NCI-H2107 treated with DMSO at 0.1 percent for 48 hours (cell line): Measurements from ENCODE around the gene TMEM30A.
A peak's percentile ranks its signal among the peaks of the same experiment; 100 is the strongest.

Experiments used
- DNase-seq: peaks from one replicate; lab custom pipeline; 2025; ENCODE audit not compliant: unreplicated experiment; lab: John Stamatoyannopoulos, UW

TMEM30A gene

DNA sequence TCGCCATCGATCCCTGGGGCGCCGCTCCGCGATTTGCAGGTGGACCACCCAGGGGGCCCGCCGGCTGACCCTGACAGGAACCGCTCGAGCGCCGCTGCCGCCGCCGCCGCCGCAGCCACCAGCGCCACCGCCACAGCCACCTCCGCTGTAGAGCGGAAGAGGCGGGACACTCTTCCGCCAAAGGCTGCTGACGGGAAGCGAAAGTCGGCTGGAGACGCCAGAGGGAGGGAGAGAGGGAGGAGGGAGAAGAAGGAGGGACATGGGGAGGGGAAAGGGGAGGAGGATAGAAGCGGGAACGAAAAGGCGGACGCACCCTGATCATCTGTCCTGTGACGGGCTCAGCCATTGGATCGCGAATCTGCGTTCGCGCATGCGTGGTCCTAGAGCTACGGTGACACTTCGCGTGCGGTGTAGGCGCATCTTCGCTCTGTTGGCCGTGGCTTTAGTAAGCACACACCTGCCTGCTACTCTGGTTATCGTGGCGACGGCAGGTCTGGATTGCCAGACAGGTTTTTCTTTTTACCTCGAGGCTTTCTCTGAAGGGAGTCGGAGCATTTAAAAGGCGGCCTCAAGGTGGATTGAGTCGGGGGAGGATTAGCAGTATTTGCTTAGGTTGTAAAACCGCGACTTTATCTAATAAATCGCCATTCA is at the start of gene TMEM30A:
Gene TMEM30A, minus strand, starts transcription at position 161 of the 651 bp plus-strand sequence. Its CDS starts 154 bp downstream, at position 7.
- DNase-seq, result peak; percentile 99

DNA sequence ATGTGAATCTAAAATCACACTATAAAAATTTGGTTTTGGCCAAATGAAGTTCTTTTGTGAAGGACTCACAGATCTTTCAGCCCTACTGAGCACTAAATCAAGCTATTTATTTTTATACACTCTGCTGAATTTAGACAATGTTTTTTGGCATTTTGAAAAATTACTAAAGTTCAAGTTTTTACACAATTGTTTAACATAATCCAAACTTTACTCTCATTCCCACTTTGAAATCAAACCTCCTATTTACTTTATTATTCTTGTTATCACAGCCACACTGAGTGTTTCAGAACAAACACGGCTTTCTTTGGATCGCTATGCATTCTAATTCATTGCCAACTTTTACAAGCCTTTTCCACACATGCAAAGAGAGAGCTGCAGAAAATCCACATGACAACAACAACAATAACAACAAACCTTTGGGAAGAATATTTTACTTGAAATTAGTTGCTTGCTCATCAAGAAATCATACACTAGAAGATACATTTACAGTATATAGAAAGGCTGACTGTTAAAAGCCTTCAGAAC is 49.1 kb upstream of the TMEM30A start:
- no peak for DNase-seq

DNA sequence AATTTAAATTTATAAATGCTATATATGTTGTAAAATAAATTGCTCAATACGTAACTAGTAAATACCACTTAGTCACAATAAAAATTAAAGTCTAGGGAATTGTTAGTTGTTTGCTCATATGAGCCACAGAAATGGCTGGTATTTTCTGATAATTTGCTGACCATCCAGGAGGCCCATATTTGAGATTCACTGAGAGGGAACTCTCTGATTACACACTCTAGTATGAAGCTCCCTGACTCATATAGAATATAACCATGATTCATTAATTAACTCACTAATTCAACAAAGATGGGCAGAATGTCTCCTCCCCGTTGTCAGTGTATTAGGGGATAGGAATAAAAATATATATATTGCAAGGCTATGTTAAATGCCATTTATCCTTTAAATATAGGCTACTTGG is 46.6 kb upstream of the TMEM30A start:
- no peak for DNase-seq

DNA sequence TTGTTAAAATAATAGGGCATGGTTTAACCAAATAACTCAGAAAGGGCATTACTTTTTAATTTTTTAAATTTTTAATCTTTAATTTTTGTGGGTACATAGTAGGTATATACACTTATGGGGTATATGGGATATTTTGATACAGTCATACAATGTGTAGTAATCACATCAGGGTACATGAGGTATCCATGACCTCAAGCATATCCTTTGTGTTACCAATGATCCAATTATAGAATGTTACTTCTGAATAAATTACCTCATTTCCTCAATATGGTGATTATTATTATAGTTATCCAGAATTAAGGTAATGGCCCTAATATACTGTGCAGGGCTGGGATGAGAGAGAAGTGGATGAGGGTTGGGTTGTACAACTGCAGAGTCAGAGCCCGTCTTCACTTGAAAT is 45.1 kb upstream of the TMEM30A start:
- DNase-seq, result no peak

DNA sequence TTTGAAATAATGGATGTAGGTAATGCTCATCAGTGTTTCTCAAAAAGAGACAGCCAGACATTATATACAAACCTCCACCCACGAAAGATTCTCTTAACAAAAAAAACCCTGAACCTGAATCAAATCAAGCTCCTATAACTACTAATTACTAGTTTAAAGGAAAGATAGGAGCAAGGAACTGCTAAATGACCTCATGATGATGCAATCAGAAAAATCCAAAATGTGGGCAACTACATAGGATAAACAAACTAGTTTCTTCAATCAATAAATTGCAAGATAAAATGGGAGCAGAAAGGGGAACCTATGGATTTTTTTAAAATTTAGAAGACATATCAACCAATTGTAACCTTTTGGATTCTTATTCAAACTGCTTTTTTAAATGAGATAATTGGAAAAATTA is 43.2 kb upstream of the TMEM30A start:
- no peak for DNase-seq

DNA sequence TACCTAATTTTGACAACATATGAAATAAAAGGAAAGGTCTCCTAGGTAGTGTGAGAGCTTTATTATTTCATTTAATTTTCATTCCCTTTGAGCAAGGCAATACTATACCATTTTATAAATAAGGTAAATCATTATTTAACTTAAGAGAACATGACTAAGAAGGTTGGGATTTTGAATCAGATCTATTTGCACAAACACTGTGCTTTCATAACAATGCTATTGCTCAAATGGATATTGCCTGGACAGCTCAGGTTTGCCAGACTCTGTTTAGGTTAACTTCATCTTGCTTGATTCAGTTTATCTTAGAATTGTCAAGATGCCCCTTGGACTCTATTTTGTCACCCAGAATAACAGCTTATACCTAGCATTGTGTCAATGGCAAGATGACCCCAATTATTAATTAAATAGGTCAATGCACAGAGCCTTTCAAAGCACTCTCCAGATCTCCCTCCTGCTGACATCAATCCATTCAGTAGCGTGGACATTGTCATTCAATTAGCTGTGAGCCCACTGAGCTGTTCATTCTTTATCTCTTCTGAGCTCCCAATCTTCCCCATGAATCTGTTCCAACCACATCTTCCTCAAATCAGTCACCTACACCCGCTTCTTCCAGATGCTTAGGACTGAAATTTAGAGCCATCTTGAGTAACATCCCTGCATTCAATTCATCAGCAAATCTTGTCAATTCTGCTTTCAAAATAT is 42.1 kb upstream of the TMEM30A start:
- no peak for DNase-seq

DNA sequence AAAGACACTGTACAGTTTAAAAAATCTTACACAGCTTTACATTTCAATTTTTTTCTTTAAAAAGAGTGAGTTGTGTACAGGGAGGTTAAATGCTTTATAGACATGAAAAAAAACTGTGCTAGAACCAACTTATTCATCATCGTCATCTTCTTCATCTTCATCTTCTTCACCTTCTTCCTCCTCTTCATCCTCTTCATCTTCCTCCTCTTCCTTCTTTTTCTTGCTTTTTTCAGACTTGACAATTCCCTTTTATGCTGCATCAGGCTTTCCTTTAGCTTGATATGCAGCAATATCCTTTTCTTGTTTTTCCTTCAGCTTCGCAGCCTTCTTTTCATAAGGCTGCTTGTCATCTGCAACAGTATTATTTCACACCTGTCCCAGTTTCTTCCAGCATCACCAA is 34.3 kb upstream of the TMEM30A start:
- DNase-seq, result no peak

DNA sequence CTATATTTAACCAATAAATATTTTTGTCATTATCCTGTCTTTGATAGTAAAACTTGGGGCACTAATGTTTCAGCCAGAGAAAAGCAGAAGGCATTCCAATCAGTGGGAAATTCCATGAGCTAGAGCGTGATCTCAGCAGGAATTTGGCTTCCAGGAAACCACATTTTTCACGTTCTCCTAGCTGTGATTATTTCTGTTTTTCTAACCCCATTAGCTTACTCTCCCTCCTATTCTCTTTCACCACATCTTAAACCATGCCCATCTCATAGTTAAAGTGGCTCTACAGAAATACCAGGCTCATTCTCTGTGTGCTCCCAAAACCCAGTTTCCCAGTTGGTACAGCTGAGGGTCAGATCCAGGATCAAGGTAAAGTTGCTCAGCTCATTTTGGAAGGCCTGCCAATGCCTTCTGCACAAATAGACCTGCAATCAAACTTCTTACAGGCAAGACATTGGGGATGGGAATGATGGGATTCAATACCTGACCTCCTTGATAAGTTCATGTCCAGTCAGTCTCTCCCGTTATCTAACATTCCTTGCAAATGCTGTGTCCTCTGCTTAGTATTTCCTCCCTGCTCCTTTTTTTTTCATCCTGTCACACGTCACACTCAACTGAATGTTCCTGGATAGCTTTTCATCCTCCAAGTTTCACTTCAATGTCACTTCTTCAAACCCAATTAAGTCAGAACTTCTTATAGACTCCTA is 33.1 kb upstream of the TMEM30A start:
- no peak for DNase-seq

DNA sequence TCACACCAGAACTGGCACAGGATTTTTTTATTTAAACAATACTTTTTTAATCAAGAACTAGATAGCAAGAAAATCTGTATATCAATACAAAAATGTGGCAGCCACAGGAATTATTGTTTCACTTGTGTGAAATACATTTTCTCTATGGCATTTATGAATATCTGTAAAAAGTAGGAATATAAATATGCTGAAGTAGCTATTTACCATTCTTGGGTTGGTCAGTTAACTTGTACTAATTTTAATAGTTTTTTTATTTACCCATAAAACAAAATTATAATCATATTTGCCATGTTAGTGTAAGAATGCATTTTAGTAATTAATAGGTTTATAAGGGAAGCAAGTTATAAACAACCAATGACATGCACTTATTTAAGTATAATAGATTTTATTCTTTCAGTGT is 31.4 kb upstream of the TMEM30A start:
- DNase-seq, result no peak

DNA sequence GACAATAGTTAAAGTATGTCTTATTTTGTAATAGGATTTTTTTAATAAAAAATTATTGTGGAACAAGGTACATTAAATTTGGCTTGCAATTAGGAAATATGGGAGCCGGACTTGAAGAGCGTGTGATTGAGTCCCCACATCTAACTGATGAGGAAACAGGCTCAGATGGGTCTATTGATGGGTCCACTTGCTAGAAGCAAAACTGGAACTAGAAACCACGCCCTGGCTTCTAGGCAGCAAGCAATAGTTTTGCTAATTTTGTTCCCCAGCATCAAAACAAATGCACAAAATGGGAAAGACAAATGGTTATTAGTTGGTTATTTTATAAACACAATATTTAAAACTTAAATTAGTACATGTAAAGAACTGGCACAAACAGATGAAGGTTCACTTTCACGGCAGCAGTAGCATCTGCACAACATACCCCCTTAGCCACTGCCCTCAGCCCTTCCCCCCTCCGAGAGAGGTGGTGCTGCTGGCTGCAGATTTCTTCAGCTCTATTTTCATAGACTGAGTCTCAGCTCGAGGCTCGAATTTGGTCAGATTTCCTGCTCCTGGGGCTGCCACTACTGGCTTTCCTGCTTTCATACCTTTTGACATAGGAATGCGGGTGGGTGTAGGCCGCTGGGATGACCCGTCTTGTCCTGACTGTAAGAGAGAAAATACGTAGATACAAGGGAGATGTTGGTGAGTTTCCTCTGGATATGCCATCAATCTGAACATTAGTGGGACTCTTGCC is 23.8 kb upstream of the TMEM30A start:
- DNase-seq, result no peak

DNA sequence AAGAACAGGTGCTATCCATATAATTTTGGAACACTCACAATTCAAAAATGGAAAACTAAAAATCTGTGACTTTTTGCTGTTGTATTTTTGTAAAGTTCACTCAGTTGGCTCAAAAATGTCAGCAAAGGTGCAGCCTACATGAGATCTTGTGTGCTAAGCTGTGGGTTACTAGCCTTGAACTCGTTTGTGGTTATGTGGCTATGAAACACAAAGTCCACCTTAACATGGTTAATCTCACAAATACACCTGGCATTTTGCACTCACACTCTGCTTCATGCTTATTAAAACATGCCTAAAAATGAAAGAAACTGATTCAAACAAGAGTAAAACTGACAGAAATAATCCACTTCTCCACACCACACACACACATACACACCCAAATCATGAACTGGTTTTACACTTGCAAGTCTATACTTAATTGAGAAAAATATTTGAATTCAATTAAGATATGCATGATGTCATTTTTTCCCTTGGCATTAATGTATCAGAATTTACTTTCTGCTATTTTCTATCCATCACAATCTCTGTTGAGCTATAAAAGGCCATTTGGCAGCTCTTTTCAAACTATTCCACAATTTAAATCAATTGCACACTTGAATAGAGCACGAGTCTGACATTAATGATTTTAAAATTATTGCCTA is 22.9 kb upstream of the TMEM30A start:
- no peak for DNase-seq

DNA sequence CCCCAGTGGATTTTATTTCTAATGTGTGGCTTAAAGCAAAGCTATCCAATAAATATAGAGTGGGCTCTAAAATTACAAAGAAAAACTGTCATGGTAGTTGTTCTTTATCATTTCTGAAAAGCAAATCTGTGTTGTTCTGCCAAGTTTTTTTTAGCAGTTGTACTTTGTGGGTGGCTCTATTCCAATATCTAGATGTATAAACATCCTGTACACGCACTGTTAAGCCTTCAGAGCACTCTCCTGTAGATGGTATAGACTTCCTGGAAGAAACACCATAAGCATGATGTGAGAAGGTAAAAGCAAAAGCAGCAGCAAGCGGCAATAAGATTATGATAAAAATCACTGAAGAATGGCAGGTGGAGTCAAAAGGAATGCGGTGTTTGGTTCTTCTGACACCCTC is 21.5 kb upstream of the TMEM30A start:
- DNase-seq, result no peak

DNA sequence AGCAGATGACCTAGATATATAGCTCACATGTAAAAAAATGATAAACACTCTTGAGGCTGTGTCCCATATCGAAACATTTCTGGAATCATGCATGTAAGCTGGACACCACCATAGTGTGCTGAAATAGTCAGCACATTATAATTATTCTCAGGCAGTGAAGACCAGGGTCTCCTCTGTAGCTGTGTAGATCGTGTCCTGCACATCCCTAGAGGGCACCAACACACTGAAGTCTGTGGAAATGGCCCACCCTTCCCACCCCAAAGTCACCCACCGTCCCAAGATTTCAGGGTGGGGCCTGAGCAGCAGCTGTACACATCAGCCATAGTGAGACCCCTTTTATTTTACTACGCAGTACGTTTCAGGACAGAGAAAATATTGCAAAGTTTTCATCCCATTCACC is 21.0 kb upstream of the TMEM30A start:
- no peak for DNase-seq

DNA sequence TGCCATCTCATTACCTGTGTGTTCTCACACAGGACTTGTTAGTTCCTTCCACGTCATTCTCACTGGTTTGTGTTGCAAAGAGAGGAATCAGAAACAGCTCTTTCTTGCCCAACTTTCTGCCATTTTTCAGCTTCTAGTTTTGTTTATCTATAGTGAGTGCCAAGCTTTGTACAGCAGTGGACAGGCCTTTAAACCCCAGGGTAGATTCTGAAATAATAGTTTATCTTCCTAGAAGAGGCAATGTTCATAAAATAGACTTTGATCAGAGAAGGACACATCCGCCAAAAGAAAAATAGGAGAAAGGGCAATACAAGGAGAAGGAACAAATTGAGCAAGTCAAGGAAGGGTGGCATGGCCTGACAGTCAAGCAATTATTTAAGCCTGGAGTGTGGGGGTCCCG is 17.7 kb upstream of the TMEM30A start:
- no peak for DNase-seq

DNA sequence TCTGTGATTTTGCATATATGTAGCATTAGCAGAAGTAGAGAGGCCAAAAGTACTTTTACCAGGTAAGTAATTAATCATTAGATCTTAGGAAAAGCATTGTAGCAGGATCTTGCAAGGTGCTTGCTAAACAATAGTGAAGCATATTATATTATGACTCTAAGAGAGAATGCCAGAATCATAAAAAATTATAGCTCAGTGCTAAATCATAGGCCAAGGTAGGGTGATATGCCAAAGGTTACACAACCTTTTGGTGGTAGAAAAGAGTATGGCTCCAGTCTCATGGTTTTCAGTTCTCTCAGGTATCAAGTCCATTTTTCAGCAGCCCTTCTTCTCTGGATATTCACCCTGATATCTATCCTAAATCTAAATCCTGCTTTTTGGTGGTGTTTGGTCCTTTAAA is 16.9 kb upstream of the TMEM30A start:
- DNase-seq, result no peak

DNA sequence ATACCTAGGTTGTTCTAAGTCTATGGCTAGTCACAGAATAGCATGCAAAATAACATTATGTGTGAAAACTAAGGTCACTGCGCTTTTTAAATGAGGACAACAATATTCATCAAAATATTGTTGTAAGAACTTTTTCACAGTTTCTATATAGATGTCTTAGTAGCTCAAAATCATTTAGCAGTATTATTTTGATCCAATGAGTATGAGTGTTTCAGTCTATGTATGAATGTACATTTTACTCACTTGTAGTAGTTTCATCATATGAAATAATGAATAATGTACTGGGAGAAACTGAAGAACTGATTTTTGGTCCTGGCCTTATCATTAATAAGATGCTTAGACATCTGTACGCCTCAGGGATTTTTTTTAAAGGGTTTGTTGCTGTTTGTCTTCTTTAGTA is 16.5 kb upstream of the TMEM30A start:
- DNase-seq, result no peak

DNA sequence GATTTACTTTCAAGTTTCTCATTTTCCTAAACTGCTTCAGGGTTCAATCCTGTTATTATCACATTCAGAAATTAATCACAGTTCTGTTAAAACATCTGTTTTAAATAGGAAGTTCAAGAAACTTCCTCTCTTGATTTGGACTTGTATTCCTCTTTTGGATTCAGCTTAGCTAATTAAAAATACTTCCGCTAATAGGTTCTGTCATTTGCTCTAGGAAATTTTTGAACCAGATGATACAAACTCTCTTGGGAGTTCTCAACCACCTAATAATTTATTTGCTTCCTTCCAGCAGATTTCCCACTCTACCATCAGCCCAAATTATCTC is 15.9 kb upstream of the TMEM30A start:
- DNase-seq, result no peak

DNA sequence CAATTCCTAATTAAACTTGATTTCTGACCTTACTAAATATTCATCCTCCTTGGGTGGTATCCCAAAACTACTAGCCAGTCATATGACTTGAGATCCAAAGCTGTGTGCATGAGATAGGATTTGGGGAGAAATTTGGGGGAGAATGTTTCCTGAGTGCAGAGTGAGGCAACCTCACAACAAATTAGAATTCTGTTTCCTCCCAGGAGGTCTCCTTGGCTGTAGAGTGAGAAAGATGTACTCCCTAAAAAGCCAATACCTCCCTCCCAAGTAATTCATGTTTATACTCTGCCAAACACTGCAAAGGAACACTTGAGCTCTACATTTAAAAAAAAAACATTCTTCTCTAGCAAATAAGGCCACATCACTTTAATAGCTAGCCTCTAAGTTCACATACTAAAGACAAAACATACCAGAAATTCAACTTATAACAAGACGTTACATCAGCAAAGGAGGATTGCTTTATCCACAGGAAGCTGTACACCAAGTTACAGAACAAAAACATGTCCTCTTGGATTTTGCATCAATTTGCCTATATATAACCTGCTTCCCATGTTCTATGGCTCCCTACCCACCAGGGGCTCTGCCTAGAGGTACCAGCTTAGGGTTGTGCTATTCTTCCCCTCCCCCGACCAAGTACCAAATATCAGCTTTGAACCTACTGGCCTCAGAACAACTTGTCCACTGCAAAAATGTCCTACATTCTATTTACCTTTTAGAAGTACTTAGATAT is 15.4 kb upstream of the TMEM30A start:
- no peak for DNase-seq

DNA sequence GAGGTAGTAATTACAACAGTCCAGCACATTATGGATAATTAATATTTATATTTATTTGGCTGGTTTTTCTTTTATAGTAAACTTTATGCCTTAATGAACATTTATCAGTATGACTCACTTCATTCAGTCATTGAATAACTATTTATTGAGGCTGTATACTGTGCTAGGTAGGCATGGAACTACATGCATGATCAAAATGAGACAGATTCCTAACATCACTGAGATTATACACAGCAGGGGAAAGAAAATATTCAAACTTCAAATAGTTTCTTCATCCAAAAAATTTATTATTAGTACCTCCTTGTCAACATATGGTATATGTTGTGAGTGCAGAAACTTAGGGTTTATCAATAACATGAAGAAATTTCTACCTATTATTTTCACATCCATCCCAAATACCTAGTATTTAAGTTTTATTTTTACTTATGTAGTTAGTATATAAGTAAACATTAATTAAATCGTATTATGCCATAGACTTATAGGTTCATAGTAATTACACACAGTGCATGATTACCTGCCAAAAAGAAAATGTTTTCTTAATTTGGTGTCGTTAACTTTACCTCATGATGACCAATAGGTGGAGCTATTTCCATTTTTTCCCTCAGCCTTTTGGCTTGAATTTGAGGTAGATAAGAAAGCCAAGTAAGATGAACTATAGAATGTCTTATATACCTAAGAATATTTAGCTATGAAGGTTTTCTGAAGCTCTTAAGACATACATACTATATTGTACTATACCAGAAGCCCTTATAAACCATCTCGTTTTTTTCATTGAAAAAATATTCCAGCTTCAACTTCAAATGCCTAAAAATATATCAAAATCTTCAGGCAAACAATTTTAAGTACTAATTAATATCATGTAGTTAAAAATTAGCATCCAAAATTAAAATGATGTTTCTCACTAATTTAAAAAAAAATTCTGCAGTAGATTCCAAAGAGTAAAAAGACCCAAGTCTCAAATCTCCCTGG is 12.5 kb upstream of the TMEM30A start:
- DNase-seq, result peak; percentile 49
